ENCODE data around the gene DCTPP1. TPM values are rescaled to one million over a fixed set of nuclear protein-coding genes. Genes with fewer than 3 reads are reported as not detected.

The DCTPP1 gene
- total RNA-seq, 4 donors from 2014 or later: 18.8 to 26.4 (median 22.5) TPM

GRCh38 chr16:30413112-30413806 is 16.6 kb downstream of the DCTPP1 start:
- no peak overlapping the region for H3K27ac ChIP-seq
- no peak overlapping the region for H3K4me3 ChIP-seq (replicated peaks in 1 of 3)
- no peak for DNase-seq
- peaks cover 6 to 9% of the 10 kb centered on the region in 2 donors for H3K4me1 ChIP-seq
- WGBS, 2 donors: 89 to 90% methylated on average over 6 of the region's 6 CpGs
- TF ChIP-seq, protein P1, sequence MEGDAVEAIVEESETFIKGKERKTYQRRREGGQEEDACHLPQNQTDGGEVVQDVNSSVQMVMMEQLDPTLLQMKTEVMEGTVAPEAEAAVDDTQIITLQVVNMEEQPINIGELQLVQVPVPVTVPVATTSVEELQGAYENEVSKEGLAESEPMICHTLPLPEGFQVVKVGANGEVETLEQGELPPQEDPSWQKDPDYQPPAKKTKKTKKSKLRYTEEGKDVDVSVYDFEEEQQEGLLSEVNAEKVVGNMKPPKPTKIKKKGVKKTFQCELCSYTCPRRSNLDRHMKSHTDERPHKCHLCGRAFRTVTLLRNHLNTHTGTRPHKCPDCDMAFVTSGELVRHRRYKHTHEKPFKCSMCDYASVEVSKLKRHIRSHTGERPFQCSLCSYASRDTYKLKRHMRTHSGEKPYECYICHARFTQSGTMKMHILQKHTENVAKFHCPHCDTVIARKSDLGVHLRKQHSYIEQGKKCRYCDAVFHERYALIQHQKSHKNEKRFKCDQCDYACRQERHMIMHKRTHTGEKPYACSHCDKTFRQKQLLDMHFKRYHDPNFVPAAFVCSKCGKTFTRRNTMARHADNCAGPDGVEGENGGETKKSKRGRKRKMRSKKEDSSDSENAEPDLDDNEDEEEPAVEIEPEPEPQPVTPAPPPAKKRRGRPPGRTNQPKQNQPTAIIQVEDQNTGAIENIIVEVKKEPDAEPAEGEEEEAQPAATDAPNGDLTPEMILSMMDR (IDR thresholded peaks at IDR 0.05): no peak
- no peak for TF ChIP-seq POLR2A (IDR thresholded peaks at IDR 0.05)
- intact Hi-C loops (cut with DNase I): no loop called here
- H3K27me3 ChIP-seq: no peaks in the 10 kb centered on the region
- no peaks in the 10 kb centered on the region for H3K9me3 ChIP-seq
- H3K36me3 ChIP-seq: no peaks in the 10 kb centered on the region

DNA sequence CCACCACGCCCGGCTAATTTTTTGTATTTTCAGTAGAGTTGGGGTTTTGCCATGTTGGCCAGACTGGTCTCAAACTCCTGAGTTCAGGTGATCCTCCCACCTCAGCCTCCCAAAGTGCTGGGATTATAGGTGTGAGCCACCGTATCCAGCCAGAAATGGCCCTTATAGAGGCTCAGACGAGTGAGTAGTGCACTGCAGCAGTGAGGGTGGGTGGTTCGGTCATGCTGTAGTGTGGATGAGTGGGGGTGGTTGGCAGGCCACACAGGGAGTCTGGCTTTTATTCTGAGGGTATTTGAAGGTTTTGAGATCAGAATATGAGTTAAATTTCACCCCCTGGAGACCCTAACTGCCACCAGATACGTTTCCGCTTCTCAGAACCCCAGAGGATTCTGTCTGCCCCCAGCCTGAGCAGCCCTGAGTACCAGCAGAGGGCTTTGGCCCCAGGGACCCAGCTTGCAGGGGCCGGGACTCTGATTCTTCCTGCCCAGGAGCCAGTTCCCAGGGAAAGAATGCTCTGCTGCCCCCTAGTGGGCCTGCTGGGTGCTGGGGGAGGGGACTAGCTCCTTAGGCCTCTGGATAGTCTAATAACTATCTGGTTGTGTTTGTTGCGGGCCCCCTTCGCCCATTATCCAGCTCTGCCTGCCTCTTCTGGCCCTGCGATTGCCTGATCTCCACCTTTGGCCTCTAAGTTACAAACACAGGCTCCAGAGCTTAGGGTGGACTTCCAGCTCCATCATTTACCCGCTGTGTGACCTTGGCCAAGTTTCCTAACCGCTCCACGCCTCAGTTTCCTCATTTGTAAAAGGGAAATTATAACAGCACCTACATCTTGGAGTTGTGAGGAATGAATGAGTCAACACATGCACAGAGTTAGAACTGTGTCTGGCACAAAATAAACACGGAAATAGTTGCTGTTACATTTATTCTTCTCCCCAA is 20.4 kb downstream of the DCTPP1 start:
- no peaks in the 10 kb centered on the region for H3K27me3 ChIP-seq
- H3K36me3 ChIP-seq: no peaks in the 10 kb centered on the region
- peak overlapping the region in 2 of 3 donors; percentile 19 to 27 for H3K27ac ChIP-seq
- no peaks in the 10 kb centered on the region for H3K9me3 ChIP-seq
- no peak for TF ChIP-seq POLR2A (IDR thresholded peaks at IDR 0.05)
- TF ChIP-seq, protein P1 (IDR thresholded peaks at IDR 0.05): peak; percentile 82 to 96 (median 91)
- 45 to 47% methylated on average over 14 to 15 of the region's 15 CpGs for WGBS, 2 donors
- no peak overlapping the region for H3K4me3 ChIP-seq (replicated peaks in 1 of 3)
- peak; percentile 88 to 93 for DNase-seq
- intact Hi-C loops (cut with DNase I): no loop called here
- peaks cover 5 to 19% of the 10 kb centered on the region in 2 donors for H3K4me1 ChIP-seq

- H3K36me3 ChIP-seq: no peaks in the 10 kb centered on the region
- no peaks in the 10 kb centered on the region for H3K9me3 ChIP-seq
- peak overlapping the region; percentile 71 to 72 (median 72) for H3K4me3 ChIP-seq (replicated peaks in 1 of 3)
- no peaks in the 10 kb centered on the region for H3K27me3 ChIP-seq
- TF ChIP-seq, protein P1 (IDR thresholded peaks at IDR 0.05): no peak
- peaks cover 5 to 19% of the 10 kb centered on the region in 2 donors for H3K4me1 ChIP-seq
- peak overlapping the region; percentile 51 to 72 (median 56) for H3K27ac ChIP-seq
- WGBS, 2 donors: 16 to 30% methylated on average over 9 to 18 of the region's 19 CpGs
- DNase-seq: no peak
- intact Hi-C loops (cut with DNase I): no loop called here
Measured at GRCh38 chr16:30407804-30408534, 21.9 kb downstream of the DCTPP1 start.

DNA sequence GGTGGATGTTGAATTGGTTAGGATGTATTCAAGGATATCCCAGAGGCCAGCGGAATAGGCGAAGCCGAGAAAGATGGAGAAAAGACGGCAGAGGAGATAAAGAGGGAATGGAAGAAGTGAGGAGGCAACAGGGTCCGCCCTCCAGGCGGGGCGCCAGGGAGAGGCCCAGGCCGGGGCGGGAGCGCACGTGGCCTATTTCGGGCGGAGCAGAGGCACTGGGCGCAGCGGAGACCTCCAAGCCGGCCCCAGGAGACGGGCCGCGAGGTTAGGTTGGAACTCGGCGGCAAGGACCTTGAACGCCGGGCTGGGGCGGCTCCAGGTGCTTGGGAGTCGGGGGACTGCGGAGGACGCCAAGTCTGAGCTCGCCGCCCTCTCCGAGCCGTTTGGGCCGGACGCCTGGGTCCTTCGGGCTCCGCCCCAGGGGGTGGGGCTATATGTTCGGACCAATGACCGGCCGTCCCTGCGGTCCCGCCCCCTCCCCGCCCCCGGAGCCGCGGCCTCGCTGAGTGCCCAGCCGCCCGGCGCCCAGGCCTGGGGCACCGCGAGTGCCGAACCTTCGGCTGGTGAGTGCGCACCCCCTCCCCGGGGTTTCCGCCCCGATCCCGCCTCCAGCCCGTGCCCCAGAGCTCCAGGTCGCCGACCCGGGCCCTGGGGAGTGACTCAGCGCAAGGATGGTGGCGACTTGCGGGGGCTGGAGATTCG is 22.6 kb downstream of the DCTPP1 start, which contains the start of gene ZNF771:
Gene ZNF771, plus strand, starts transcription at position 505 of the 702 bp plus-strand sequence. CDS start 448 bp downstream, outside the sequence.
- intact Hi-C loops (cut with DNase I): no loop called here
- H3K36me3 ChIP-seq: no peaks in the 10 kb centered on the region
- H3K4me3 ChIP-seq (replicated peaks in 1 of 3): peak within 1 kb of the TSS; percentile 71 to 72 (median 72)
- no peaks in the 10 kb centered on the region for H3K9me3 ChIP-seq
- H3K27ac ChIP-seq: peak within 1 kb of the TSS; percentile 51 to 72 (median 56)
- 0% methylated on average over 26 to 27 of the region's 65 CpGs for WGBS, 2 donors
- DNase-seq: peak; percentile 95
- no peaks in the 10 kb centered on the region for H3K27me3 ChIP-seq
- peak in 1 of 2 donors; percentile 63 for TF ChIP-seq POLR2A (IDR thresholded peaks at IDR 0.05)
- TF ChIP-seq, protein P1 (IDR thresholded peaks at IDR 0.05): no peak
- H3K4me1 ChIP-seq: peaks cover 5 to 19% of the 10 kb centered on the region in 2 donors
